GM18511 (cell line): Measurements from ENCODE around the gene INTS4.
"Not testable (repeated sequence)": the region's sequence is repeated elsewhere in the genome, so short reads cannot be mapped to it uniquely, and the experiment has no call there.

Source experiments
- ATAC-seq: cut with Tn5 transposase; IDR thresholded peaks from one replicate; pipeline ENCODE4 v1.9.1; 2021; ENCODE audit warnings: mild to moderate bottlenecking, moderate library complexity; ENCODE audit not compliant: unreplicated experiment

INTS4 gene

DNA sequence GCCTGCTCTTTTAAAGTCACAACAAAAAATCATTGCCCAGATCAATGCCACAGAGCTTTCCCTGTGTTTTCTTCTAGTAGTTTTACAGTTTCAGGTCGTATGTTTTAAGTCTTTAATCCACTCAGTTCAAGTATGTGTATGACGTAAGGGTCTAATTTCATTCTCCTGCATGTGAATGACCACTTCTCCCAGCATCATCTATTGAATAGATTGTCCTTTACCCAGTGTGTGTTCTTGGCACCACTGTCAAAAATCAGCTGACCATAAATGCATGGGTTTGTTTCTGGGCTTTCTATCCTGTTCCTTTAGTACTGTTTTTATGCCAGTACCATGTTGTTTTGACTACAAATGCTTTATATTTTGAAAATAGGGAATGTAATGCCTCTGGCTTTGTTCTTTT lies 28.1 kb downstream of the INTS4 start:
- no peak for ATAC-seq

DNA sequence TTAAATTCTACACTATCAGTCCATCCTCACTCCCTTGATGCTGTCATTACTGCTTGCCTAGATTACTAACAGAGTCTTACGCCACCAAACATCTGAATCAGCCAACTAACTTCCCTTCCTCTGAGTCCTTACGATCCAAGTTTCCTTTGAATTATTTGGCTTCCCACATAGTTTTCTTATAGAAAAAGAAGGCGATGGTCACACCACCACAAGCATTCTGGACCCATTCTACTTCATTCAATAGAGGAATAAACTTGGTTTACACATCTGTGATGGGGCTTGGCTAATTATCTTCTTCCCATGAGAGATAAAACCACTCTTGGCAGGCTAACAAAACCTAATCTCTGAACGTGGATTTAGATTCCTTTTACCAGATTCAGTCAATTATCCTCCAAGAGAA lies 35.0 kb downstream of the INTS4 start:
- no peak for ATAC-seq

DNA sequence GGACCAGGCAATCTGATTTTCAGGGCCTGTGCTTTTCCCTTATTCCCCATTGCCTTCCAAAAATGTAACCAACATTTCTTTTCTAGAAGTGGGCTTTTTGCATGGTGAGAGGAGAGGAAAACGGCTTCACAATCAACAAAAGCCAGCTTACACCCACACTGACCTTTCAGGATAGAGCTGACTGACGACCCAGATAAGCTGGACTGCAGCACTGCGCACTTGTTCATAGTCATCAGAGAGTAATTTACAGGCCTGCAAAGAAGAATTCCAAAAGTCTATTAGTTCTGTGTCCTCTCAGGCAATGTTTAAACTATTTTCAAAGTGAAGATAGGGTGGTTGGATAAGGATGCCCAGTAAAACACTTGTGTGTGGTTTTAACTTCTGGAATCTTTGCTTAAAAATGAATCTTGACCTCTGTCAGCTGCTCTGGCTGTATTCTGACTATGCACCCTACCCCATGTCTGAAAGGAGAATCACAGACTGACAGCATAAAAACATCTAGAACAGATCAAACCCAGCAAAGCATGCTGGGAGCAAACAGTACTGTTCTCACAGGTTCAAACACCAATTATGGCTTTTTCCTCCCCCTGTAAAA lies 35.8 kb downstream of the INTS4 start:
- not testable (repeated sequence) for ATAC-seq

DNA sequence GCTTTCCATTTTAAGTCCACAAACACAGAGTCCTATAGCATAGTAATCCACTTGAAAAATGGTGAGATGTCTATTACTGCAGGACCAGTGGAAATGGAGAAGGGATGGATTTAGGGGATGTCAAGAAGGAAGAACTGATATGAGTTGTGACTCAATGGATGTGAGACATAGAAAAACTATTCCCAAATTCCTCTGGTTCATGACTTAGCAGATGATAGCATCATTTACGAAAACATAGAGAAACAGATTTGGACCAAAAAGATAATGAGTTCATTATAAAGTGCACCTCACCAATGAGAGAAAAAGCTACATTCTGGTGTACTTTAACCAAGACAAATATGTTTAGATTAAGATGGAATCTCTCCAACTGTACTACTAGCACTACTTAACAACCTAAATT lies 51.2 kb downstream of the INTS4 start:
- ATAC-seq = not testable (repeated sequence)

DNA sequence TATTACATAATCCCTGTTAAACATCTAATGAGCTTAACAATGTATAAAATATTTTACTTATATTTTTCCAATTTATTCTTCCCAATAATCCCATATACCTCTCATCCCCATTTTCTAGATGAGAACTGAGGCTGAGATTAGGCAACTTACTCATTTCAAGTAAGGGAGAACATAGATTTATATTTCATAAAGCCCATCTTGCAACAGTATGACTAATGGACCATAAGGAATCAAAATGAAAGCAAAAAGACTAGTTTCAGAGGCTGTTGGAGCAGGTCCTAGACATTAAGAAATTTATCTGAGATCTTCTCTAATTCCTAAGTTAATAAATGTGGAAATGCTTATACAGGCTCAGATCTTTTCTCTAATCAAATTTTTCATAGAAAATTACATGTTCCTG lies 52.0 kb downstream of the INTS4 start:
- ATAC-seq = not testable (repeated sequence)

DNA sequence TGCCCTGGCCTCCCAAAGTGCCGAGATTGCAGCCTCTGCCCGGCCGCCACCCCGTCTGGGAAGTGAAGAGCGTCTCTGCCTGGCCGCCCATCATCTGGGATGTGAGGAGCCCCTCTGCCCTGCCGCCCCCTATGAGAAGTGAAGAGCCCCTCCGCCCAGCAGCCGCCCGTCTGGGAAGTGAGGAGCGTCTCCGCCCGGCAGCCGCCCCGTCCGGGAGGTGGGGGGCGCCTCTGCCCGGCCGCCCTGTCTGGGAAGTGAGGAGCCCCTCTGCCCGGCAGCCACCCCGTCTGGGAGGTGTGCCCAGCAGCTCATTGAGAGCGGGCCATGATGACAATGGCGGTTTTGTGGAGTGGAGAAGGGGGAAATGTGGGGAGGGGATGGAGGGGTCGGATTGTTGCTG lies 60.9 kb downstream of the INTS4 start:
- ATAC-seq = not testable (repeated sequence)

DNA sequence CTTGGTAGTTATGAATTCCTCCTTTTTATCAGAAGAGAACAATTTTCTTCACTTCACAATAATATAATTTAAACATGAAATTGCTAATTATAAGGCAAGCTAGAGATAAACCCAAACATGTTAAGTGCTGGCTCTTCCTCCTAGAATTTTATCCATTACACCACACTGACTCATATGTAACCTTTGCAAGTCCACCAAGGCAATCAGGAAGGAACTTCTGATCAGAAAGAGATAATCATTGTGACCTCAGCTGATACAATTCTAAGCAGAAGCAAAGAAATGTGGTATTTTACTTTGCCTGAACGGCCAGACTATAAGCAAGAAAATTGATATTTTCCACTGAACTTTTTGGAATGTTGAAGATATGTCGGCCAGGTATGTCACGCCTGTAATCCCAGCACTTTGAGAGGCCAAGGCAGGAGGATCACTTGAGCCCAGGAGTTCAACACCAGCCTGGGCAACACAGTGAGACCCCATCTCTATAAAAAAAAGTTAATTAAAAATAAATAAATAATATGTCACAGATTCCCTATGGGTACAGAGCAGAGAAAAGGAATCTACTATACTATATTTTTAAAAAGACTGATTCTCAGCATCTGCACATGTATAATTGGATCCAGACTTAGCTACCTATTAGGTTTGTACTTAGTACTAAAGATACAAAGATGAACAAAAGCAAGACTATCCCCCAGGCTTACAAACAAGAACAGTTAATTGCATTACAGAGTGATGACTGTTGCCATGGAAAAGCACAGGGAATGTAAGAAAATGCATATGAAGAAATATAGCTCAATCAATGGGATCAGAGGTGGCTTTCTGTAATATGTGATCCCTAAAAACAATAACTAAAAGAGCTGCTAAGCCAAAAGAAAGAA lies 63.9 kb downstream of the INTS4 start:
- ATAC-seq = not testable (repeated sequence)

DNA sequence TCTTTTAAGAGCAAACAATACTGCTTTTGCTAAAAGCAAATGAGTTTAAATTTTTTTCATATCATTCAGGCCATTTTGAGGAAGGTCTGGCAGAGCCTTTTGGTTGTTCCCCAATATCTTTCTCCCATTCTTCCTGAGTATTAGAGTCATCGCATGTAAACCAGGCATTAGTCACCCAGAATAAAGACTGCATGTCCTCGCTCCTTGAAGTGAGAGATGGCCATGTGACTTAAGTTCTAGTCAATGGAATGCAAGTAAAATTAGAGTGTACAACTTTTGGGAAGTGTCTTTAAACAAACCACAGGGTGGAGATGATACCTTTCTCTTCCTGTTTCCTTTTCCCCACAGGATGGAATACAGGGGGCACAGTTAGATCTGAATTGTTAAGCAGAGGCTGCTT lies 76.8 kb downstream of the INTS4 start:
- ATAC-seq = not testable (repeated sequence)

DNA sequence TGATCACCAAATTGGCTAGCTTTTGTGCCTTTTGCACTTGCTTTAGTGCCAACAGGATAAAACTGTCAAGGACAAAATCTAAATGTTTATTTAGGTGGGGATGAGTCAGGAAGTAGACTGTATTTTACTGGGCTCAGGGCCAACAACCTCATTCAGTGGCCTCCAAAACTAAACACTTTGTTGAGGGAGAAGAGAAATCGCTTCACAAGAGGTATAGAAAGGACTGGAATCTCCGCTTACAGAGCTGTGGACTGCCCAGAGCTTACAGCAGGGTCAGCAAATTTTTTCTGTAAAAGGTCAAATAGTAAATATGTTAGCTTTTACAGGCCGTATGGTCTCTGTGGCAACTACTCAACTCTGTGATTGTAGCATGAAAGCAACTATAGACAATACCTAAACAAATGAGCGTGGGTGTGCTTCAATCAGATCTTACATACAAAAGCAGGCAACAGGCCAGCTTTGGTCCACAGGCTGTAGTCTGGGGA lies 80.1 kb downstream of the INTS4 start:
- not testable (repeated sequence) for ATAC-seq

DNA sequence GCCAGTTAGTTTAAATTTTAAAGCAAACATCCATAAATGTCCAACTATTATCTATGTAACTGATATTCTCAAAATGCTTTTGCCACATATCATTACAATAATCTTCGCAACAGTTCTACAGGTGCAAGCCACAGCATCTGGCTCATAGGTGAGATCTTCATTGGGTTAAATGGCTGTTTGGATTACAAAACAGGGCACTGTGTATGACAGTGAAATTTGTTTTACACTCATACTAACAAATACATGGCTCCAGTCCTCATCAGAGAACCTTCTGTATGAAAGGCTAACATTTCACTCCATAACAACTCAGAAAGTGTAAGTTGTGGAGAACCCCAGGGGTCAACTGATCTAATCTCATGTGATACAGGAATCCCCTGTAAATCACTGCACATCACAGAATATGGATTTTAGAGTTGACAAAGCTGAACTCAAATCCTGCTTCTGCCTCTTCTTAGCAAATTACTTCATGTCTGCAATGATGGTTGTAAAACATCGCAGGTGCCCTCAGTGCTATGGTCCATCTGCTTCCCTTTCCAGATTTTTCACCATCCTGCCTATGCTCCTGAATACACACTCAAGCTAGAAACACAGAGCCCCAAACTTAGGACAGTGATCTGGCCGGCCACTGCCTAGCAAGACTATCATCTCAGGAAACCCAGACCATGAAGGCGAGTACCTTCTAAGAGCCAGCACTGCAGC lies 80.7 kb downstream of the INTS4 start:
- not testable (repeated sequence) for ATAC-seq

DNA sequence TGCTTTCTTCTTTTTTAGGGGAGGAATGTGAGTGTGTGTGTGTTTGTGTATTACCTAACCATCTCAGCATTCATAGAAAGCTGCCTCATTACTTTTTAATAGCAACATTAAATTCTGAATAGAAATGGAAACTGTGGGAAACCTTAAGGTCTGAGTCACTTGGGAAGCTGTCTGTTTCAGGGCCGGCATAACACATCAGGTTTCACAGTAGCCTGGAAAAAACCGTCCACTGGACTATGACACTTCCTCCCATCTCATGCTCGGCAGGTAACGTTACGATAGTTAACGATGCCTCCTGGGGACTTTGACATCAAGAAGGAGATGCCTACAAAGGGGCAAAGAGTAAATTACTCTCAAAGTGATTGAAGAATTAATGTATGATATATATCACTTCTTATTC lies 83.6 kb downstream of the INTS4 start:
- not testable (repeated sequence) for ATAC-seq

DNA sequence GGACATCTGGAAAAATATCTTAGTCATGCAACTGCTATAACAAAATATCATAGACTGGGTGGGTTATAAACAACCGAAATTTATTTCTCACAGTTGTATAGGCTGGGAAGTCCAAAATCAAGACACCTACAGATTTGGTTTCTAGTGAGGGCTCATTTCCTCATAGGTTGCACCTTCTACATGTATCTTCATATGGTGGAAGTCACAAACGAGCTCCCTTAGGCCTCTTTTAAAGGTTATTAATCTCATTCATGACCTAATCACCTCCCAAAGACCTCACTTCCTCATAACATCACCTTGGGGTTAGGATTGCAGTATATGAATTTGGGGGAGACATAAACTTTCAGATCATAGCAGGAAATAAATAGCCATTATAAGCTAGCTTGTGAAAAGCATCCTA lies 85.2 kb downstream of the INTS4 start:
- ATAC-seq = no peak

DNA sequence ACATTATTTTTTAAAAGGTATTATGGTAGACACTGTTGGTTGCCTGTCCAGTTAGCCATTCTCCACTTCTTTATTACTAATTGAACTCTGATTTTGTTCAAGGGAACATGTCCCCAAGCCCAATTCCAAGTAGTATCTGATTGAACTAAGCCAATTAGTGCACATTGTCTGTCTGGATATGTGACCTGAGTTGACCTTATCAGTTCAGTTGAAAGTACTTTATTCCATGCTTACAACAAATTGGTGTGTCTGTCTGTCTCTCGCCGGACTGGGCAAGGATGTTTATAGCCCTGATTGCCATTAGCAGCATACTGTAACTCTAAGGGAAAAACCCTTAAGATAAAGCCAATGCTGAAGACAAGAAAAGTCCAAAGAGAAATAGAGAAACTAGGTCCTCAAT lies 85.6 kb downstream of the INTS4 start:
- no peak for ATAC-seq

DNA sequence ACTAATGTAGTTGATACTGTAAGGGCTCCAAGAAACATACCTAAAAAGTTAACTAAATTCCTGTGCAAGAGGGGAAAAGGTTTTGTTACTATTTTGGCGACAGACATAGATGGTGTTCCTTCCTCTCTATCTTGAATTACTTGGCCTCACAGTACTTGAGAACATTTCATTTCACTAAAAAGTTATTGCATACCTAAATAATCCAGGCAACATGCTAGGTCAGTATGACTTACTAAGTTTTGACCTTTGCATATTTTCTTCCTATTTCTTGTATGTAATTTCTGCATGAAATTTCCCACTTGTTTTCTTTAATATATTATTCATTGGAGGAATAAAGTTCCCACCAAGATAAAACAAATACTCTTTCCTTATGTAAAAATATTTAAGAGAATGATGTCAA lies 99.5 kb downstream of the INTS4 start:
- ATAC-seq = not testable (repeated sequence)

DNA sequence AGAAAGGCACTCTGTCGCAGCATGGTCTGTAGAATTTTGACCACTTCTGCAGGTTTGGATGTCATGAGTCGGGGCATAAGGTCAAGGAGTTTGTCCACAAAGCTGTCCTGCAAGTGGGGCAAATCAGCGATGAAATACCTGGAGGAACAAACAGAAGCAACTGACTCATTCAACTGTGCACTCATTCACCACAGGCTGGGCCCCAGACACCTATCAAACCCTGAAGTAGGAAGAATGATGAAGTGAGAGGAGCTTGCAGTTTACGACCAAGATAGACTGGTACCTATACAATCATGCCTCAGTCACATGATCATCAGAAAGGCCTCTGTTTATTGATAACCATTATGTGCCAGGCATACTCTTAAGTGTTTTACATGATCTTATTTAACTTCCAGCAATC lies 102.8 kb downstream of the INTS4 start:
- not testable (repeated sequence) for ATAC-seq

DNA sequence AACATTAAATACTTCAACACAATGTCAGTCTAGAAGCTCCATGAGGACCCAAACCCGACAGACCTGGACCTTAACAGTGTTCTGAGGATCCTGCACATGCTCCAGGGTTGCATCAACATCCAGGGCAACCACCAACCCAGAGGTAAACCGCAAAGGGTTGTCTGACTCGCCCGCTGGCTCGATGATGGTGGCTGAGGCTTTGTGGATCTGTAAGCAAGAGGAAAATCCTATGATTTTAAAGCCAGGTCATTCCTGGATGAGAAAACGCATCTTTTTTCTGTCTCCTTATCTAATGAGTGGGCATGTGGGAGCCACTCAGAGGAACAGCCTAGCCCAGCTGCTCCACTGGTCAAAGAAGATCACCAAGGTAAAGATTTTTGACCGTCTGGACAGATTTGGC lies 103.2 kb downstream of the INTS4 start:
- not testable (repeated sequence) for ATAC-seq

DNA sequence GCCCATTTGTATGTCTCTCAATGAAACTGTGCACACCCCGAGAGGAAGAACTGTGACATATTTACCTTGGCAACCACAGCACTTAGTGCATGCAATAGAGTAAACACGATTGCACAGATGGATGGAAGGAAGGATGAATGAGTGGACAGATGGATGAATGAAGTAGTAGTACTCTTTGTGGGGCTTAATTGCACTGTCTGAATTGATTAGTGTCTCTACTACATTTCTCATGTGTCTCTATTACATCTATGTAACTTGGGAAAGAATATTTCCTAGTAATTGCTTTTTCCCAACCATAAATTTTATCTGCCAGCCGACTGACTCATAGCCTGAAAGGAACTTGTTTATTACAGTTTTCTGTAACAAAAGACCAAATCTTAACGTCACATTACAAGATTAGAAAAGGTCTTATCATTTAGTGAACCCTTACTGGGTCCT lies 103.8 kb downstream of the INTS4 start:
- not testable (repeated sequence) for ATAC-seq

DNA sequence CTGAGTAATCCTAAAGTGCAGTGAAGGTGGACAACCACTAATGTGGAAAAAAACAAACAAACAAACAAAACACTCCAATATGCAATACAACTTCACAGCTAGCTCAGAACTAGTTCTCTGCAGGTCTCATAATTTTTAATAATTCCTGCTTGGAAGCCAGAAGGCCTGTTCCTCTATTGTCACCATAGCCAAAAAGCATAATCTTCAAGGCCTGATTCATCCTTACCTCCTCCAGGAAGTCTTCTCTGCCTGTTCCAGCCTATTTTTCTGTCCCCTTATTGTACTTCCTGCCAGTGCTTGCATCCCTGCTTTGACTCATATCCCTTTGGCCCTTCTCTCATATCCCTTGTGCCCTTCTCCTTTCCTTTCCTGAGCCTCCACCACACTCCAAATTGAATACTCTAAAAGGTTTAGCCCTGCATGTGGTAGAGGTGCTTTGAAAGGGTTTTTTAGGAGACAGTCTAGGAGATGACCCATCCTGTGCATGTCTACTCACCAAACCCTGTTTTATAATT lies 104.3 kb downstream of the INTS4 start:
- ATAC-seq = not testable (repeated sequence)

DNA sequence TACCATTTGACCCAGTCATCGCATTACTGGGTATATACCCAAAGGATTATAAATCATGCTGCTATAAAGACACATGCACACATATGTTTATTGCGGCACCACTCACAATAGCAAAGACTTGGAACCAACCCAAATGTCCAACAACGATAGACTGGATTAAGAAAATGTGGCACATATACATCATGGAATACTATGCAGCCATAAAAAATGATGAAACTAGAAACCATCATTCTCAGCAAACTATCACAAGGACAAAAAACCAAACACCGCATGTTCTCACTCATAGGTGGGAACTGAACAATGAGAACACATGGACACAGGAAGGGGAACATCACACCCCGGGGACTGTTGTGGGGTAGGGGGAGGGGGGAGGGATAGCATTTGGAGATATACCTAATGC lies 105.4 kb downstream of the INTS4 start:
- ATAC-seq = not testable (repeated sequence)

DNA sequence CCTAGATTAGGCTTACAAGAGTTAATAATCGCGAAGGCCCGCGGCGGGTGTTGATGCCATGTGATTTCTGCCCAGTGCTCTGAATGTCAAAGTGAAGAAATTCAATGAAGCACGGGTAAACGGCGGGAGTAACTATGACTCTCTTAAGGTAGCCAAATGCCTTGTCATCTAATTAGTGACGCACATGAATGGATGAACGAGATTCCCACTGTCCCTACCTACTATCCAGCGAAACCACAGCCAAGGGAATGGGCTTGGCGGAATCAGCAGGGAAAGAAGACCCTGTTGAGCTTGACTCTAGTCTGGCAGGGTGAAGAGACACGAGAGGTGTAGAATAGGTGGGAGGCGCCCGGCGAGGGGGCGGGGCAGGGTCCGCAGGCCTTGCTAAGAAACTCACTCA lies 108.1 kb downstream of the INTS4 start:
- no peak for ATAC-seq

DNA sequence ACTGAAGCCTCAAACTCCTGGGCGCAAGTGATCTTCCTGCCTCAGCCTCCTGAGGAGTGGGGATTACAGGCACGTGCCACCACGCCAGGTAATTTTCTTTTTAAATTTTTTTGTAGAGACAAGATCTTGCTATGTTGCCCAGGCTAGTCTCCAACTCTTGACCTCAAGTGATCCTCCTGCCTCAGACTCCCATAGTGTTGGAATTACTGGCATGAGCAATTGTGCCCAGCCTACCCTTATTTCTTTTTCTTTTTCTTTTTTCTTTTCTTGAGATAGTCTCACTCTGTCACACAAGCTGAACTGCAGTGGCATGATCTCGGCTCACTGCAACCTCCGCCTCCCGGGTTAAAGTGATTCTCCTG lies 109.7 kb downstream of the INTS4 start:
- ATAC-seq = no peak
